GM23248 (cell line): ENCODE measurements around the gene SORL1-AS1.

Experiments
- EZH2 ChIP-seq: fragments of 200-600 bp; sonication (generic); IDR thresholded peaks from 2 replicates; pipeline ENCODE4 v1.6.1; 2018; ENCODE audit warnings: antibody characterized with exemption, mild to moderate bottlenecking; ENCODE audit not compliant: insufficient read depth, poor library complexity, severe bottlenecking
- EZH2phosphoT487 ChIP-seq: fragments of 200-600 bp; sonication (generic); IDR thresholded peaks from 2 replicates; pipeline ENCODE4 v1.6.1; 2018; ENCODE audit warnings: antibody characterized with exemption, moderate library complexity, mild to moderate bottlenecking, low read depth; ENCODE audit not compliant: insufficient read depth

- no peak for TF ChIP-seq EZH2phosphoT487
- TF ChIP-seq EZH2 = no peak
These were observed 9.1 kb upstream of the SORL1-AS1 start for GRCh38 chr11:121461843-121462242.
